ENCODE data around the gene HSPB6.

DNA sequence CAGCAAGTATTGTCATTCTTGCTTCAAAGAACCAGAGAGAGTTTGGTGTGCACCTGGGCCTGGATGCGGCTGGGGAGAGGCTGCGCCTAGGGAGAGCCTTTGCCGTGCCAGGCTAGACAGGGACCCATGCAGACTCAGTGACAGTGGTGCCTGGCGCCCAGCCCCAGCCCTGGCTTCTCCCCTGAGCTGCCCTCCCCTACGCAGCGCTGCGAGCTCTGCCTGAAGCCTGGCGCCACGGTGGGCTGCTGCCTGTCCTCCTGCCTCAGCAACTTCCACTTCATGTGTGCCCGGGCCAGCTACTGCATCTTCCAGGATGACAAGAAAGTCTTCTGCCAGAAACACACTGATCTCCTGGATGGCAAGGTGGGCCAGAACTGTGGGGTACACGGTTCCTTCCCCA, 27.1 kb downstream of the HSPB6 start:
- TF ChIP-seq, protein P1, sequence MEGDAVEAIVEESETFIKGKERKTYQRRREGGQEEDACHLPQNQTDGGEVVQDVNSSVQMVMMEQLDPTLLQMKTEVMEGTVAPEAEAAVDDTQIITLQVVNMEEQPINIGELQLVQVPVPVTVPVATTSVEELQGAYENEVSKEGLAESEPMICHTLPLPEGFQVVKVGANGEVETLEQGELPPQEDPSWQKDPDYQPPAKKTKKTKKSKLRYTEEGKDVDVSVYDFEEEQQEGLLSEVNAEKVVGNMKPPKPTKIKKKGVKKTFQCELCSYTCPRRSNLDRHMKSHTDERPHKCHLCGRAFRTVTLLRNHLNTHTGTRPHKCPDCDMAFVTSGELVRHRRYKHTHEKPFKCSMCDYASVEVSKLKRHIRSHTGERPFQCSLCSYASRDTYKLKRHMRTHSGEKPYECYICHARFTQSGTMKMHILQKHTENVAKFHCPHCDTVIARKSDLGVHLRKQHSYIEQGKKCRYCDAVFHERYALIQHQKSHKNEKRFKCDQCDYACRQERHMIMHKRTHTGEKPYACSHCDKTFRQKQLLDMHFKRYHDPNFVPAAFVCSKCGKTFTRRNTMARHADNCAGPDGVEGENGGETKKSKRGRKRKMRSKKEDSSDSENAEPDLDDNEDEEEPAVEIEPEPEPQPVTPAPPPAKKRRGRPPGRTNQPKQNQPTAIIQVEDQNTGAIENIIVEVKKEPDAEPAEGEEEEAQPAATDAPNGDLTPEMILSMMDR (IDR thresholded peaks at IDR 0.05; ENCODE audit: low read depth, low read length): no peak
- TF ChIP-seq EZH2phosphoT487 (IDR thresholded peaks at IDR 0.05; ENCODE audit: low read depth): no peak
